K562 (cell line): ENCODE data around the gene EXT2. TPM values are rescaled to one million over a fixed set of nuclear protein-coding genes. Genes with fewer than 3 reads are reported as not detected.

Source experiments
- BRD9 ChIP-seq: fragments of 450-650 bp; IDR thresholded peaks from 2 replicates; pipeline ENCODE4 v1.6.1; 2018; ENCODE audit warnings: low read depth; ENCODE audit not compliant: partially characterized antibody
- C11orf30 ChIP-seq: fragments of 450-650 bp; IDR thresholded peaks from 2 replicates; pipeline ENCODE4 v1.6.1; 2016; ENCODE audit warnings: low read depth, mild to moderate bottlenecking
- CBFA2T2 ChIP-seq: fragments of 450-650 bp; conservative IDR thresholded peaks from 2 replicates; pipeline ENCODE4 v1.6.1; 2017; ENCODE audit warnings: mild to moderate bottlenecking
- EWSR1 ChIP-seq: fragments of 450-650 bp; IDR thresholded peaks from 2 replicates; pipeline ENCODE4 v1.6.1; 2018; ENCODE audit warnings: borderline replicate concordance, mild to moderate bottlenecking, low read depth, moderate library complexity; ENCODE audit not compliant: partially characterized antibody
- HDGF ChIP-seq: fragments of 450-650 bp; IDR thresholded peaks from 2 replicates; pipeline ENCODE4 v1.6.1; 2016
- ID3 ChIP-seq, 2 experiments: fragments of 250-450 bp in 1 of 2; fragments of 450-650 bp in 1 of 2; sonication (Bioruptor Pico) in 1 of 2; IDR thresholded peaks; 2 replicates each; pipeline versions ENCODE4 v1.6.1 to v1.8.0; 2016 to 2021; ENCODE audit warnings: mild to moderate bottlenecking in 2 of 2, moderate library complexity in 2 of 2, missing compliant biosample characterization in 1 of 2, missing genetic modification characterization in 1 of 2
- MYBL2 ChIP-seq, 2 experiments: fragments of 450-650 bp in 1 of 2; sonication (generic) in 1 of 2; formaldehyde crosslinking in 1 of 2; IDR thresholded peaks; 2 replicates each; pipeline versions ENCODE4 v1.6.1 to v1.8.1; 2017 to 2022; ENCODE audit warnings: borderline replicate concordance in 1 of 2, inconsistent platforms in 1 of 2, low read depth in 1 of 2, mild to moderate bottlenecking in 1 of 2, missing genetic modification reagents in 1 of 2, moderate library complexity in 1 of 2
- RBBP5 ChIP-seq: fragments of 200-600 bp; sonication (generic); IDR thresholded peaks from 2 replicates; pipeline ENCODE4 v1.6.1; 2012; ENCODE audit warnings: borderline replicate concordance, mild to moderate bottlenecking, low read length, control low read depth, inconsistent platforms; ENCODE audit not compliant: insufficient read depth, poor library complexity, severe bottlenecking
- RFX5 ChIP-seq: IDR thresholded peaks from 2 replicates; pipeline ENCODE4 v1.6.1; 2011; ENCODE audit warnings: low read depth, mild to moderate bottlenecking, improper control_type of control experiment, low read length
- SIN3B ChIP-seq: fragments of 450-650 bp; IDR thresholded peaks from 2 replicates; pipeline ENCODE4 v1.6.1; 2017; ENCODE audit warnings: low read depth, mild to moderate bottlenecking, moderate library complexity
- TCF7 ChIP-seq: sonication (generic); IDR thresholded peaks from 2 replicates; pipeline ENCODE4 v1.6.1; 2016; ENCODE audit warnings: antibody characterized with exemption, borderline replicate concordance
- TSHZ1 ChIP-seq: fragments of 250-450 bp; sonication (Bioruptor Pico); IDR thresholded peaks from 2 replicates; pipeline ENCODE4 v1.4.0; 2020; ENCODE audit warnings: mild to moderate bottlenecking, moderate library complexity
- ZBTB17 ChIP-seq: fragments of 450-650 bp; formaldehyde crosslinking; IDR thresholded peaks from 2 replicates; pipeline ENCODE4 v1.4.0; 2020; ENCODE audit warnings: mild to moderate bottlenecking
- ZKSCAN3 ChIP-seq: fragments of 250-450 bp; sonication (Bioruptor Pico); IDR thresholded peaks from 2 replicates; pipeline ENCODE4 v1.4.0; 2020
- ZNF212 ChIP-seq: fragments of 450-650 bp; formaldehyde crosslinking; IDR thresholded peaks from 2 replicates; pipeline ENCODE4 v1.4.0; 2020; ENCODE audit warnings: mild to moderate bottlenecking
- ZNF23 ChIP-seq: fragments of 250-450 bp; sonication (Bioruptor Pico); IDR thresholded peaks from 2 replicates; pipeline ENCODE4 v1.4.0; 2020; ENCODE audit warnings: mild to moderate bottlenecking
- ZNF592 ChIP-seq: fragments of 450-650 bp; IDR thresholded peaks from 2 replicates; pipeline ENCODE4 v1.6.1; 2017; ENCODE audit warnings: antibody characterized with exemption, mild to moderate bottlenecking
- ZNF717 ChIP-seq: fragments of 250-450 bp; sonication (Bioruptor Pico); IDR thresholded peaks from 2 replicates; pipeline ENCODE4 v1.5.0; 2021
- polyA plus RNA-seq, 8 experiments: library from polyadenylated mRNA; depleted of rRNA in 4 of 8; stranded (reverse) in 5 of 8; unstranded in 3 of 8; fragments of >200 nt; fragmentation: Nextera tagmentation in 2 of 8; fragmentation: Illumina TruSeq in 1 of 8; extraction: Ambion mirVana in 2 of 8; extraction: Trizol in 1 of 8; gene quantifications; 2 replicates each; pipeline versions ENCODE4 v1.2.1 to v1.2.3, GENCODE V29; 2011 to 2014; ENCODE audit warnings: inconsistent platforms in 1 of 8, missing spikeins in 1 of 8
- total RNA-seq, 7 experiments: library from RNA; depleted of rRNA in 6 of 7; stranded (reverse); fragments of >200 nt in 6 of 7; fragmentation: Illumina TruSeq in 2 of 7; extraction: Trizol in 2 of 7; gene quantifications; 2 replicates each; pipeline versions ENCODE4 v1.2.1 to v1.2.3, GENCODE V29; 2011 to 2021; ENCODE audit warnings: low replicate concordance in 1 of 7
- TF ChIP-seq, protein P1 (sequence below): fragments of 200-800 bp; sonication (Bioruptor generic); IDR thresholded peaks from 2 replicates; pipeline ENCODE4 v1.6.1; 2017; ENCODE audit warnings: missing genetic modification characterization, missing compliant biosample characterization

Gene EXT2
- total and polyA plus RNA-seq, 9 of the 15 experiments (the other 6 are each of a cell fraction or from before 2014, with no cell fraction given), result 7.5 to 52.1 (median 38.1) TPM

GRCh38 chr11:44256673-44257291, 161.3 kb downstream of the EXT2 start (continued):
- no peak for TF ChIP-seq ZKSCAN3 (CRISPR knock-in tag)
- no peak for TF ChIP-seq HDGF
- TF ChIP-seq C11orf30, result no peak
- TF ChIP-seq ZNF23, result no peak
- TF ChIP-seq EWSR1, result no peak
- no peak for TF ChIP-seq BRD9
- no peak for TF ChIP-seq RFX5
- TF ChIP-seq, protein P1, sequence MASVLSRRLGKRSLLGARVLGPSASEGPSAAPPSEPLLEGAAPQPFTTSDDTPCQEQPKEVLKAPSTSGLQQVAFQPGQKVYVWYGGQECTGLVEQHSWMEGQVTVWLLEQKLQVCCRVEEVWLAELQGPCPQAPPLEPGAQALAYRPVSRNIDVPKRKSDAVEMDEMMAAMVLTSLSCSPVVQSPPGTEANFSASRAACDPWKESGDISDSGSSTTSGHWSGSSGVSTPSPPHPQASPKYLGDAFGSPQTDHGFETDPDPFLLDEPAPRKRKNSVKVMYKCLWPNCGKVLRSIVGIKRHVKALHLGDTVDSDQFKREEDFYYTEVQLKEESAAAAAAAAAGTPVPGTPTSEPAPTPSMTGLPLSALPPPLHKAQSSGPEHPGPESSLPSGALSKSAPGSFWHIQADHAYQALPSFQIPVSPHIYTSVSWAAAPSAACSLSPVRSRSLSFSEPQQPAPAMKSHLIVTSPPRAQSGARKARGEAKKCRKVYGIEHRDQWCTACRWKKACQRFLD (CRISPR knock-in tag), result 0 out of 2 replicates have a peak, but pooled peaks have one; percentile 10
- no peak for TF ChIP-seq ZNF717 (CRISPR knock-in tag)
- no peak for TF ChIP-seq CBFA2T2
- no peak for TF ChIP-seq MYBL2 (IDR thresholded peaks at IDR 0.05; ENCODE audit: low read depth)
- no peak for TF ChIP-seq MYBL2 (CRISPR knock-in tag; IDR thresholded peaks at IDR 0.05; ENCODE audit: borderline replicate concordance)
- TF ChIP-seq TSHZ1 (CRISPR knock-in tag), result no peak
- TF ChIP-seq ZBTB17 (CRISPR knock-in tag), result no peak
- TF ChIP-seq ID3 (CRISPR knock-in tag; IDR thresholded peaks at IDR 0.05), result no peak
- TF ChIP-seq ID3 (tag; IDR thresholded peaks at IDR 0.05), result no peak
- TF ChIP-seq SIN3B, result no peak
- no peak; the same call in 1 of the 2 replicates for TF ChIP-seq ZNF592
- no peak for TF ChIP-seq ZNF212 (CRISPR knock-in tag)
- TF ChIP-seq RBBP5, result no peak
- no peak for TF ChIP-seq TCF7
